PC-3 (cell line): ENCODE results near the gene CENPH.

Experiments used
- CTCF ChIP-seq: fragments of 300-600 bp; sonication (generic); conservative IDR thresholded peaks from 2 replicates; pipeline ENCODE4 v1.5.1; 2017; ENCODE audit warnings: antibody characterized with exemption, low read depth, mild to moderate bottlenecking, low read length
- EZH2 ChIP-seq: fragments of 300-600 bp; sonication (generic); IDR thresholded peaks from one replicate; pipeline ENCODE4 v1.6.1; 2017; ENCODE audit warnings: antibody characterized with exemption, mild to moderate bottlenecking, low read length; ENCODE audit not compliant: unreplicated experiment

GRCh38 chr5:69234457-69235268, 45.3 kb downstream of the CENPH start, which contains the start of gene CDK7:
- TF ChIP-seq CTCF (no peak), EZH2 (no peak)
